DMS79 treated with DMSO at 0.1 percent for 48 hours (cell line): ENCODE results near the gene MPC2.
"Not testable (repeated sequence)": the region's sequence is repeated elsewhere in the genome, so short reads cannot be mapped to it uniquely, and the experiment has no call there.

ENCODE experiments used
- DNase-seq: peaks from one replicate; lab custom pipeline; 2025; lab: John Stamatoyannopoulos, UW

The MPC2 gene

GRCh38 chr1:167934426-167935215 lies 2.3 kb downstream of the MPC2 start:
- no peak for DNase-seq

- no peak for DNase-seq
Observed at GRCh38 chr1:167933788-167934187, 3.1 kb downstream of the MPC2 start.

GRCh38 chr1:167929725-167930124 lies 7.1 kb downstream of the MPC2 start:
- DNase-seq, result no peak

GRCh38 chr1:167928919-167929318 lies 8.0 kb downstream of the MPC2 start:
- DNase-seq, result not testable (repeated sequence)

GRCh38 chr1:167928457-167928852 lies 8.4 kb downstream of the MPC2 start:
- no peak for DNase-seq

GRCh38 chr1:167927046-167927754 lies 9.7 kb downstream of the MPC2 start:
- no peak for DNase-seq

- no peak for DNase-seq
Observed at GRCh38 chr1:167926486-167926997, 10.3 kb downstream of the MPC2 start.

GRCh38 chr1:167924543-167925231 lies 12.2 kb downstream of the MPC2 start:
- no peak for DNase-seq

- no peak for DNase-seq
Observed at GRCh38 chr1:167924102-167924501, 12.8 kb downstream of the MPC2 start.

GRCh38 chr1:167923324-167924056 lies 13.4 kb downstream of the MPC2 start:
- no peak for DNase-seq

- DNase-seq, result no peak
Observed at GRCh38 chr1:167922611-167923074, 14.2 kb downstream of the MPC2 start.

GRCh38 chr1:167922023-167922422 lies 14.8 kb downstream of the MPC2 start:
- DNase-seq, result no peak

GRCh38 chr1:167916766-167917511 lies 19.9 kb downstream of the MPC2 start:
- DNase-seq, result no peak

GRCh38 chr1:167915569-167915968 lies 21.3 kb downstream of the MPC2 start:
- DNase-seq, result no peak

- no peak for DNase-seq
Observed at GRCh38 chr1:167913895-167914496, 22.9 kb downstream of the MPC2 start, which contains the start of gene ADCY10. TSS of gene ADCY10 (minus strand) at chr1:167914134. CDS start at chr1:167905140, 8,994 bp downstream.

- no peak for DNase-seq
Observed at GRCh38 chr1:167912294-167912693, 24.6 kb downstream of the MPC2 start.

- no peak for DNase-seq
Observed at GRCh38 chr1:167911413-167911812, 25.5 kb downstream of the MPC2 start.

GRCh38 chr1:167910530-167910929 lies 26.3 kb downstream of the MPC2 start:
- DNase-seq, result no peak

- no peak for DNase-seq
Observed at GRCh38 chr1:167909691-167910180, 27.1 kb downstream of the MPC2 start.

- no peak for DNase-seq
Observed at GRCh38 chr1:167905671-167906070, 31.2 kb downstream of the MPC2 start.
